Suprapubic skin (tissue), 4 donors: ENCODE measurements around the gene MUC21.

Experiments used
- POLR2A ChIP-seq, 2 donors: fragments of 450-650 bp; IDR thresholded peaks; one replicate each; pipeline ENCODE4 v1.6.1; 2017; ENCODE audit warnings: antibody characterized with exemption in 2 of 2, mild to moderate bottlenecking in 2 of 2, moderate library complexity in 2 of 2
- POLR2AphosphoS5 ChIP-seq, 3 donors: sonication (generic); formaldehyde crosslinking; IDR thresholded peaks; one replicate each; pipeline ENCODE4 v1.6.1; 2017; ENCODE audit warnings: antibody characterized with exemption in 3 of 3
- TF ChIP-seq, protein P1 (sequence below), 2 donors: fragments of 200-600 bp in 1 of 2; fragments of 450-650 bp in 1 of 2; sonication (generic) in 1 of 2; IDR thresholded peaks; one replicate each; pipeline ENCODE4 v1.5.1; 2016 to 2019; ENCODE audit warnings: antibody characterized with exemption in 2 of 2, mild to moderate bottlenecking in 1 of 2, moderate library complexity in 1 of 2

DNA sequence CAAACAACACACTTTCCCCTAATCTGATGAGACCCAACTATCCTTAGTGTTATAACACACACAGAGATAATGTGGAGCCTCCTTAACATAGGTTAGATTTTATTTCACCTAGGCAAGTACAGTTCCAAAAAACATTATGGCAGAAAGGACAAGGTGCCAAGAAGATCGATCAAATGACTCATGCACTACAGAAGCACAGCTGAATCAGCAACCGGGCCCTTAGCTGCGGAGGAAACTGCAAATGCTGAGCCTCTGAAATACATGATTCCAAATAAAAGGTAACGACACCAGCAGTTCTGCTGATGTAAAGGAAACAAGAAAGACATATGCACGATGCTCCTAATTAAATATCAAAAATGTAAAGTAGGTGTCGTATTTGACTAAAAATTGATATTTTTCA, 19.9 kb upstream of the MUC21 start:
- TF ChIP-seq POLR2A (IDR thresholded peaks at IDR 0.05) (no peak), POLR2AphosphoS5 (IDR thresholded peaks at IDR 0.05) (no peak)
- TF ChIP-seq, protein P1, sequence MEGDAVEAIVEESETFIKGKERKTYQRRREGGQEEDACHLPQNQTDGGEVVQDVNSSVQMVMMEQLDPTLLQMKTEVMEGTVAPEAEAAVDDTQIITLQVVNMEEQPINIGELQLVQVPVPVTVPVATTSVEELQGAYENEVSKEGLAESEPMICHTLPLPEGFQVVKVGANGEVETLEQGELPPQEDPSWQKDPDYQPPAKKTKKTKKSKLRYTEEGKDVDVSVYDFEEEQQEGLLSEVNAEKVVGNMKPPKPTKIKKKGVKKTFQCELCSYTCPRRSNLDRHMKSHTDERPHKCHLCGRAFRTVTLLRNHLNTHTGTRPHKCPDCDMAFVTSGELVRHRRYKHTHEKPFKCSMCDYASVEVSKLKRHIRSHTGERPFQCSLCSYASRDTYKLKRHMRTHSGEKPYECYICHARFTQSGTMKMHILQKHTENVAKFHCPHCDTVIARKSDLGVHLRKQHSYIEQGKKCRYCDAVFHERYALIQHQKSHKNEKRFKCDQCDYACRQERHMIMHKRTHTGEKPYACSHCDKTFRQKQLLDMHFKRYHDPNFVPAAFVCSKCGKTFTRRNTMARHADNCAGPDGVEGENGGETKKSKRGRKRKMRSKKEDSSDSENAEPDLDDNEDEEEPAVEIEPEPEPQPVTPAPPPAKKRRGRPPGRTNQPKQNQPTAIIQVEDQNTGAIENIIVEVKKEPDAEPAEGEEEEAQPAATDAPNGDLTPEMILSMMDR (IDR thresholded peaks at IDR 0.05), result no peak
